ENCODE results near the gene APLF.

GRCh38 chr2:68537809-68538208, 70.4 kb downstream of the APLF start:
- TF ChIP-seq CTCF (IDR thresholded peaks at IDR 0.05; ENCODE audit: insufficient read depth, low read depth, low read length) (no peak), EZH2 (IDR thresholded peaks at IDR 0.05; ENCODE audit: insufficient read depth, low read length) (no peak)
